CD14-positive monocyte (primary cell): ENCODE measurements around the gene LNP1. TPM values are rescaled to one million over a fixed set of nuclear protein-coding genes. Genes with fewer than 3 reads are reported as not detected.

Experiments used
- DNase-seq, 3 donors: peaks; one replicate each; pipeline ENCODE4 v3.0.0-alpha.2; 2011 to 2022
- H2AFZ ChIP-seq: 2 replicates; pipeline ENCODE4 v1.6.0; 2012; ENCODE audit warnings: mild to moderate bottlenecking, low read depth, low read length, inconsistent platforms; ENCODE audit not compliant: insufficient read depth, poor library complexity, severe bottlenecking
- H3K27ac ChIP-seq, 2 donors: 1 replicate in 1 of 2; 2 replicates in 1 of 2; pipeline ENCODE4 v1.5.1; 2012 to 2013; ENCODE audit warnings: low read length in 2 of 2, control low read depth in 1 of 2, inconsistent platforms in 1 of 2, low read depth in 1 of 2, mild to moderate bottlenecking in 1 of 2
- H3K27me3 ChIP-seq, 2 donors: one replicate each; pipeline versions ENCODE4 v1.6.0 to v1.6.1; 2011 to 2013; ENCODE audit warnings: low read length in 2 of 2; ENCODE audit not compliant: control insufficient read depth in 2 of 2, insufficient read depth in 2 of 2
- H3K36me3 ChIP-seq, 2 donors: replicated peaks in 1 of 2; 1 replicate in 1 of 2; 2 replicates in 1 of 2; pipeline versions ENCODE4 v1.5.1 to v1.6.1; 2012 to 2013; ENCODE audit warnings: low read length in 2 of 2, control low read depth in 1 of 2, inconsistent platforms in 1 of 2, mild to moderate bottlenecking in 1 of 2; ENCODE audit not compliant: insufficient read depth in 2 of 2, control insufficient read depth in 1 of 2
- H3K4me1 ChIP-seq, 2 donors: 1 replicate in 1 of 2; 2 replicates in 1 of 2; pipeline versions ENCODE4 v1.5.1 to v1.6.1; 2012 to 2013; ENCODE audit warnings: low read length in 2 of 2, control low read depth in 1 of 2, inconsistent platforms in 1 of 2, mild to moderate bottlenecking in 1 of 2, moderate library complexity in 1 of 2; ENCODE audit not compliant: insufficient read depth in 2 of 2, control insufficient read depth in 1 of 2
- H3K4me2 ChIP-seq: replicated peaks from 2 replicates; pipeline ENCODE3; 2012; ENCODE audit warnings: low read length, moderate library complexity, mild to moderate bottlenecking; ENCODE audit not compliant: poor library complexity, severe bottlenecking; ENCODE audit errors: extremely low read depth
- H3K4me3 ChIP-seq, 3 experiments: fragments of 200-600 bp in 1 of 3; sonication (generic) in 1 of 3; replicated peaks in 1 of 3; 1 replicate in 2 of 3; 2 replicates in 1 of 3; pipeline ENCODE4 v1.5.1; 2011 to 2013; ENCODE audit warnings: low read length in 3 of 3, mild to moderate bottlenecking in 3 of 3, control low read depth in 2 of 3, low read depth in 2 of 3, inconsistent platforms in 1 of 3, moderate library complexity in 1 of 3
- H3K79me2 ChIP-seq: 2 replicates; pipeline ENCODE4 v1.6.0; 2012; ENCODE audit warnings: mild to moderate bottlenecking, control low read depth, inconsistent platforms, low read length, moderate library complexity; ENCODE audit not compliant: insufficient read depth
- H3K9ac ChIP-seq: 2 replicates; pipeline ENCODE4 v1.6.0; 2017; ENCODE audit warnings: low read length, mild to moderate bottlenecking; ENCODE audit not compliant: insufficient read depth, poor library complexity, severe bottlenecking
- H3K9me3 ChIP-seq, 2 donors: replicated peaks in 1 of 2; 1 replicate in 1 of 2; 2 replicates in 1 of 2; pipeline versions ENCODE4 v1.5.1 to v1.6.1; 2012 to 2013; ENCODE audit warnings: low read length in 2 of 2, control low read depth in 1 of 2; ENCODE audit not compliant: control insufficient read depth in 1 of 2, insufficient read depth in 1 of 2
- H4K20me1 ChIP-seq: 2 replicates; pipeline ENCODE4 v1.6.0; 2012; ENCODE audit warnings: mild to moderate bottlenecking, low read length, control low read depth, moderate library complexity; ENCODE audit not compliant: insufficient read depth
- H3K27ac Mint-ChIP-seq, 7 donors: one replicate each; pipeline ENCODE4 v1.8.0; 2020; ENCODE audit warnings: mild to moderate bottlenecking in 7 of 7, mixed read lengths in 7 of 7, moderate library complexity in 6 of 7, inconsistent platforms in 2 of 7
- H3K27me3 Mint-ChIP-seq, 3 donors: one replicate each; pipeline ENCODE4 v1.8.0; 2021 to 2022; ENCODE audit warnings: low read depth in 3 of 3, mild to moderate bottlenecking in 3 of 3, mixed read lengths in 3 of 3, moderate library complexity in 3 of 3, inconsistent platforms in 1 of 3
- H3K36me3 Mint-ChIP-seq, 2 donors: one replicate each; pipeline ENCODE4 v1.8.0; 2020; ENCODE audit warnings: mixed read lengths in 2 of 2, inconsistent platforms in 1 of 2, mild to moderate bottlenecking in 1 of 2
- H3K4me1 Mint-ChIP-seq: one replicate; pipeline ENCODE4 v1.8.0; 2020; ENCODE audit warnings: mild to moderate bottlenecking, mixed read lengths
- H3K4me3 Mint-ChIP-seq, 2 donors: one replicate each; pipeline ENCODE4 v1.8.0; 2020; ENCODE audit warnings: mild to moderate bottlenecking in 2 of 2, mixed read lengths in 2 of 2, moderate library complexity in 1 of 2
- H3K9me3 Mint-ChIP-seq, 7 donors: one replicate each; pipeline ENCODE4 v1.8.0; 2020 to 2022; ENCODE audit warnings: mixed read lengths in 7 of 7, mild to moderate bottlenecking in 6 of 7, moderate library complexity in 6 of 7, inconsistent platforms in 2 of 7
- WGBS: methylation state at CpG from one replicate; pipeline ENCODE4 v1.1.5; 2013; ENCODE audit warnings: missing lambda C conversion rate; ENCODE audit not compliant: insufficient coverage; 5-methylcytosine and 5-hydroxymethylcytosine counted together
- intact Hi-C, 2 donors: fragments of 100-400 bp; cut with micrococcal nuclease; formaldehyde crosslinking; loops; one replicate each; pipeline versions ENCODE4 v1.15.0 to v1.15.1; 2023
- polyA plus RNA-seq, 3 donors: library from polyadenylated mRNA; depleted of rRNA in 1 of 3; unstranded in 2 of 3; stranded (reverse) in 1 of 3; fragments of 300-500 nt in 2 of 3; fragments of >200 nt in 1 of 3; fragmentation: Illumina TruSeq in 2 of 3; gene quantifications; 1 replicate in 2 of 3; 2 replicates in 1 of 3; pipeline ENCODE4 v1.2.3, GENCODE V29; 2012 to 2021
- TF ChIP-seq, protein P1 (sequence below): fragments of 200-600 bp; IDR thresholded peaks from one replicate; pipeline ENCODE4 v1.8.0; 2022; ENCODE audit warnings: antibody characterized with exemption, mild to moderate bottlenecking

LNP1 gene
- polyA plus RNA-seq, 3 donors: 0.07 to 0.26 (median 0.08) TPM

DNA sequence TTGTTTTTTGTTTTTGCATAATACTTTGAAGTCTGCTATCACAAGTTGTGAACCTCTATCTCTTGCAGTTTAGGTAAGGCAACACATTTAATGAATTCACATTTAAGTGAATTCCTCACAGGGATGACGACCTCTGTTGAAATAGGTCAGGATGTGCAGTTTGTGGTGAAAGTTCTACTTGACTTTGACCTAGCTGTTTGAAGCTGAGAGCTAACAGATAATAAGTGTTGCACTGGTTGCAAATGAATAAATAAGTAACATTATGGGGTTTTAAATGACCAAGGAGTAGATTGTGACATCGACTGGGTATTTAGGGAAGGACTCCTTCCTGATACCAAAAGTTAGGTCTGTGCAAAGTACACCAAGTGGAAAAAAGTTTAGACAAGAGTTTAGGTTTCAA, 42.9 kb upstream of the LNP1 start:
- no peak overlapping the region for H3K27ac Mint-ChIP-seq
- WGBS: 10% methylated on average over 1 of the region's 2 CpGs

DNA sequence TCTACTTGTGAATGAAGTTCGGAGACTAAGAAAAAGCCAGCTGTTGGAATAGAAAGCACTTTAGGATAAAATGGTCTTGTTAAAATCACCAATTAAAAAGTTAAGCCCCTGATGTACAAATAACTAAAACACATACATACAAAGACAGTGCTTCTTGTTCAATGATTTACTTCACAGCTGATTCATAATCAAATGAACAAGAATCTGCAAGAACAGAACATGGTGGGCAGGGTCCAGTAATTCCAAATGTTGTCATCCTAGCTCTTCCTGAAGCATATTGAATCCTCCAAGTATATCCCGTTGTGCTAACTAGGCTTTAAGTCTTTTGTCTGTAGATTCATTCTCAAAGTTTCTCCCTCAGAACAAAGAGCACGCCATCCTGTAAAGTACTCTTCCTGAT, 42.3 kb upstream of the LNP1 start:
- WGBS: 86% methylated on average over 2 of the region's 3 CpGs
- H3K36me3 Mint-ChIP-seq: peaks cover 57 to 70% of the 10 kb centered on the region in 2 donors
- intact Hi-C loops: no loop called here

More for the DNA sequence above, 42.9 kb upstream of the LNP1 start:
- H3K4me3 Mint-ChIP-seq: no peak overlapping the region
- Histone ChIP-seq H3K9me3 (no peaks in the 10 kb centered on the region), H3K36me3 (peaks cover 42 to 79% of the 10 kb centered on the region in 2 donors), H2AFZ (no peak overlapping the region), H3K27ac (peak overlapping the region in 1 of 2 donors; percentile 36), H3K4me3 (no peak overlapping the region), H3K27me3 (no peaks in the 10 kb centered on the region), H3K9ac (no peak overlapping the region), H3K79me2 (no peaks in the 10 kb centered on the region), H3K4me2 (no peak overlapping the region), H3K4me1 (no peaks in the 10 kb centered on the region), H4K20me1 (no peaks in the 10 kb centered on the region)
- intact Hi-C loops: no loop called here
- no peak for DNase-seq
- no peaks in the 10 kb centered on the region for H3K27me3 Mint-ChIP-seq
- H3K36me3 Mint-ChIP-seq: peaks cover 57 to 70% of the 10 kb centered on the region in 2 donors
- no peaks in the 10 kb centered on the region for H3K4me1 Mint-ChIP-seq
- H3K9me3 Mint-ChIP-seq: peaks cover 0 to 3% (median 0%) of the 10 kb centered on the region in 7 donors
- TF ChIP-seq, protein P1, sequence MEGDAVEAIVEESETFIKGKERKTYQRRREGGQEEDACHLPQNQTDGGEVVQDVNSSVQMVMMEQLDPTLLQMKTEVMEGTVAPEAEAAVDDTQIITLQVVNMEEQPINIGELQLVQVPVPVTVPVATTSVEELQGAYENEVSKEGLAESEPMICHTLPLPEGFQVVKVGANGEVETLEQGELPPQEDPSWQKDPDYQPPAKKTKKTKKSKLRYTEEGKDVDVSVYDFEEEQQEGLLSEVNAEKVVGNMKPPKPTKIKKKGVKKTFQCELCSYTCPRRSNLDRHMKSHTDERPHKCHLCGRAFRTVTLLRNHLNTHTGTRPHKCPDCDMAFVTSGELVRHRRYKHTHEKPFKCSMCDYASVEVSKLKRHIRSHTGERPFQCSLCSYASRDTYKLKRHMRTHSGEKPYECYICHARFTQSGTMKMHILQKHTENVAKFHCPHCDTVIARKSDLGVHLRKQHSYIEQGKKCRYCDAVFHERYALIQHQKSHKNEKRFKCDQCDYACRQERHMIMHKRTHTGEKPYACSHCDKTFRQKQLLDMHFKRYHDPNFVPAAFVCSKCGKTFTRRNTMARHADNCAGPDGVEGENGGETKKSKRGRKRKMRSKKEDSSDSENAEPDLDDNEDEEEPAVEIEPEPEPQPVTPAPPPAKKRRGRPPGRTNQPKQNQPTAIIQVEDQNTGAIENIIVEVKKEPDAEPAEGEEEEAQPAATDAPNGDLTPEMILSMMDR: no peak

More for the DNA sequence above, 42.3 kb upstream of the LNP1 start:
- Histone ChIP-seq H3K4me1 (no peaks in the 10 kb centered on the region), H3K4me2 (no peak overlapping the region), H2AFZ (no peak overlapping the region), H3K27ac (peak overlapping the region in 1 of 2 donors; percentile 20), H3K4me3 (no peak overlapping the region), H3K27me3 (no peaks in the 10 kb centered on the region), H3K79me2 (no peaks in the 10 kb centered on the region), H3K36me3 (peaks cover 43 to 79% of the 10 kb centered on the region in 2 donors), H4K20me1 (no peaks in the 10 kb centered on the region), H3K9me3 (no peaks in the 10 kb centered on the region), H3K9ac (no peak overlapping the region)
- TF ChIP-seq, protein P1: no peak
- Mint-ChIP-seq H3K27ac (no peak overlapping the region), H3K9me3 (peaks cover 0 to 3% (median 0%) of the 10 kb centered on the region in 7 donors), H3K27me3 (no peaks in the 10 kb centered on the region), H3K4me1 (no peaks in the 10 kb centered on the region), H3K4me3 (no peak overlapping the region)
- DNase-seq: no peak
